Activated T-helper 2 cell treated with anti-CD3 and anti-CD28 coated beads, Interferon-gamma antibody, Interleukin-2, Interleukin-4, amounts not matched to agents 10 μg/mL and 5 μg/mL and 100 μg/mL, durations not matched to agents 14 hours and 24 hours and 36 hours (primary cell): ENCODE measurements around the gene SPATA25. TPM values are rescaled to one million over a fixed set of nuclear protein-coding genes. Genes with fewer than 3 reads are reported as not detected.

Experiments
- DNase-seq: peaks from one replicate; pipeline ENCODE4 v3.0.0; 2021; ENCODE audit warnings: low spot score
- H3K27ac Mint-ChIP-seq: one replicate; pipeline ENCODE4 v1.8.0; 2021; ENCODE audit warnings: mixed read lengths
- H3K27me3 Mint-ChIP-seq: one replicate; pipeline ENCODE4 v1.8.0; 2021; ENCODE audit warnings: low read depth, mixed read lengths
- H3K36me3 Mint-ChIP-seq: one replicate; pipeline ENCODE4 v1.8.0; 2021; ENCODE audit warnings: low read depth, mixed read lengths
- H3K4me1 Mint-ChIP-seq: one replicate; pipeline ENCODE4 v1.8.0; 2021; ENCODE audit warnings: low read depth, mixed read lengths
- H3K4me3 Mint-ChIP-seq: one replicate; pipeline ENCODE4 v1.8.0; 2021; ENCODE audit warnings: low read depth, mild to moderate bottlenecking, moderate library complexity, mixed read lengths
- H3K9me3 Mint-ChIP-seq: one replicate; pipeline ENCODE4 v1.8.0; 2021; ENCODE audit warnings: mixed read lengths
- intact Hi-C: fragments of 100-400 bp; cut with micrococcal nuclease; formaldehyde crosslinking; loops from one replicate; pipeline ENCODE4 v1.15.1; 2023
- total RNA-seq: library from RNA; stranded (reverse); gene quantifications from 2 replicates; pipeline ENCODE4 v1.2.3, GENCODE V29; 2022

Gene SPATA25
- total RNA-seq, 1 donor from 2014 or later = 1.1 TPM

DNA sequence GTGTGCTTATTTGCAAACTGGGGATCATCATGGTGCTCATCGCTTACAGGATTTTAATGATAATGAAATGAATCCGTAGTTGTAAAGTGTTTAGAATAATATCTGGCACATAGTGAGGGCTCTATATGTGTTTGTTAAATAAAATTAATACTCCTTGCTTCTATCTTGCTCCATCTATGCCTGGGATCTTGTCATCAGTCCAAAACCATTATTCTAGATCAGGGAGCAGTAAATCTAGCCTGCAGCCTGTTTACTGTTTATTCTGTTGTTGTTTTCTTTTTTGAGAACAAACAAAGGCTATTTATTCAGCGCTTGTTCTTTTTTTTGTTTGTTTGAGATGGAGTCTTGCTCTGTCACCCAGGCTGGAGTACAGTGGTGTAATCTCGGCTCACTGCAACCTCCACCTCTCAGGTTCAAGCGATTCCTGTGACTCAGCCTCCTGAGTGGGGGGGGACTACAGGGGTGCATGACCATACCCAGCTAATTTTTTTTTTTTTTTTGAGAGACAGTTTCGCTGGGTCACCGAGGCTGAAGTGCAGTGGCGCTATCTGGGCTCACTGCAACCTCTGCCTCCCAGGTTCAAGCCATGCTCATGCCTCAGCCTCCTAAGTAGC is 38.3 kb downstream of the SPATA25 start:
- Mint-ChIP-seq H3K27ac (no peak overlapping the region), H3K36me3 (peaks cover 52% of the 10 kb centered on the region), H3K27me3 (no peaks in the 10 kb centered on the region), H3K4me1 (no peaks in the 10 kb centered on the region), H3K9me3 (no peaks in the 10 kb centered on the region), H3K4me3 (no peak overlapping the region)
- DNase-seq = no peak
- intact Hi-C loops = no loop called here

DNA sequence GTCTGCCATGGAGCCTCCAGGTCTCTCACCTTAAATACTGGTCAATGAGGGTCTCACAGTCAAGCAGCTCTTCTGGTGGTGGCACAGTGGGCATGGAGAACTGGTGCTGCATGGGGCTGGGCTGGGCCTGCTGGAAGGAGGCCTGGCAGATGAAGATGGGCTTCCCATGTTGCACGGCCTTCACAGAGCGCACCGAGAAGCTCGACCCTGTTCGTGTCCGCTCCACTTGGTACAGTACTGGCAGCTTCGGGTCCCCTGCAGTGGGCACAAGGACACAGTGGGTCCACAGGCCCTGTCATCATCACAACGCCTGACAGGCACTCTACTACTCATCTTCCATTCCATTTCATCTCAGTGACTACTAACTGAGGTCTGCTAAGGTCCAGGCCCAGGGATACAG is 39.0 kb downstream of the SPATA25 start:
- no peaks in the 10 kb centered on the region for H3K27me3 Mint-ChIP-seq
- no peak for DNase-seq
- peaks cover 51% of the 10 kb centered on the region for H3K36me3 Mint-ChIP-seq
- intact Hi-C loops = no loop called here
- H3K4me1 Mint-ChIP-seq = no peaks in the 10 kb centered on the region
- no peaks in the 10 kb centered on the region for H3K9me3 Mint-ChIP-seq
- H3K4me3 Mint-ChIP-seq = no peak overlapping the region
- no peak overlapping the region for H3K27ac Mint-ChIP-seq

- peaks cover 43% of the 10 kb centered on the region for H3K36me3 Mint-ChIP-seq
- H3K4me3 Mint-ChIP-seq = no peak overlapping the region
- H3K27me3 Mint-ChIP-seq = no peaks in the 10 kb centered on the region
- no peaks in the 10 kb centered on the region for H3K9me3 Mint-ChIP-seq
- no peak overlapping the region for H3K27ac Mint-ChIP-seq
- no peaks in the 10 kb centered on the region for H3K4me1 Mint-ChIP-seq
- DNase-seq = no peak
- intact Hi-C loops = no loop called here
These were observed 42.0 kb downstream of the SPATA25 start for GRCh38 chr20:45845452-45845851.

DNA sequence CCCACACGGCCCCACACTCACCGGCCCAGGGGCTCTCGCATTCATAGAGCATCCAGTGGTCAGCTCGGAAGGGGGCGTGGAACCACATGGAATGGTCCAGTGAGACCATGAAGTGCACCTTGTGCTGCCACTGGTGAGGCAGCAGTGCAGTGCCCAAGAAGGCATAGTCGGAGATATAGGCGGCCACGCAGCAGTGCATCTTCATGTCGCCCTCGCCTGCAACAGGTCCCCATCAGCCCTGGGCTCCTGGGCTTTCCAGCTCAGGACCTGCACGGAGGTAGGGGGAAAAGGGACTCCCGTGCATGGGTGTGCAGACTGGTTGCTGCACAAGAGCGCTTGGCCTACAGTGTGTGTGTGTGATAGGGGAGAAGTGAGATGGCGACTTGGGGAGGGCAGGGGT is 43.9 kb downstream of the SPATA25 start:
- Mint-ChIP-seq H3K4me1 (no peaks in the 10 kb centered on the region), H3K36me3 (peaks cover 33% of the 10 kb centered on the region), H3K27ac (no peak overlapping the region), H3K27me3 (no peaks in the 10 kb centered on the region), H3K9me3 (no peaks in the 10 kb centered on the region), H3K4me3 (no peak overlapping the region)
- intact Hi-C loops = no loop called here
- no peak for DNase-seq

GRCh38 chr20:45842169-45842812 is 45.1 kb downstream of the SPATA25 start:
- no peak overlapping the region for H3K27ac Mint-ChIP-seq
- intact Hi-C loops = no loop called here
- no peaks in the 10 kb centered on the region for H3K27me3 Mint-ChIP-seq

DNA sequence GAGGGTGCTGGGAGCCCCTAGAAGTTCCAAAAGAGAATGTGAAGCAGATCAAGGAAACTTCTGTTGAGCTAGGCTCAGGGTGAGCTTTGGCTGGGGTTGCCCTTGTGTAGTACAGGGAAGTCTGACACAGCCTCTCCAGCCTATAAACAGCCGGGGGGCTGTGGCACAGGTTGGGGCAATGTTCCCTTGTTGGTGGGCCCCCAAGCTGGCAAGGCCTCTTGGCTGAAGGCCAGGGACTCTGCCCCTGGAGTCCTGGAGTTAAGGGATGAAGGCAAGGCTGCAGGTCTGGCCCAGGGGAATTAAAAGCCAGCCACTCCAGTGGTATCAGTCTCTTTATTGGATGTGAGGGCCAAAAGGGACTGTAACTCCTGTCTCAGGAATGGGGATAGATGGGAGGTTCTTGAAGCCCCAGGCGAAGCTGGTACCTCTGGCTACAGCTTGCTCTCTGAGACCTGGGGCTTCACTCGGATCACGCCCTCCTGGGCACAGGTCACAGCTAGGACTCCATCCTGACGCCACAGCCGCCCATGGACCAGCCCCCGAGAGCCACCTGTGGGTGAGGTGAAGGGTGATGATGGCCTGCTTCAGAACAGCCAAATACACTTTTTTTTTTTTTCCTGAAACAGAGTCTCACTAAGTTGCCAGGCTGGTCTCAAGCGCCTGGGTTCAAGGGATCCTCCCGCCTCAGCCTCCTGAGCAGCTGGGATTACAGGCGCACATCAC is 45.9 kb downstream of the SPATA25 start:
- no peak overlapping the region for H3K27ac Mint-ChIP-seq
- H3K27me3 Mint-ChIP-seq = no peaks in the 10 kb centered on the region
- H3K36me3 Mint-ChIP-seq = peaks cover 25% of the 10 kb centered on the region
- intact Hi-C loops = no loop called here
- no peak overlapping the region for H3K4me3 Mint-ChIP-seq
- no peak for DNase-seq
- no peaks in the 10 kb centered on the region for H3K4me1 Mint-ChIP-seq
- H3K9me3 Mint-ChIP-seq = no peaks in the 10 kb centered on the region

More at GRCh38 chr20:45842169-45842812, 45.1 kb downstream of the SPATA25 start:
- DNase-seq = no peak
- Mint-ChIP-seq H3K4me1 (no peaks in the 10 kb centered on the region), H3K4me3 (no peak overlapping the region), H3K36me3 (peaks cover 26% of the 10 kb centered on the region), H3K9me3 (no peaks in the 10 kb centered on the region)

DNA sequence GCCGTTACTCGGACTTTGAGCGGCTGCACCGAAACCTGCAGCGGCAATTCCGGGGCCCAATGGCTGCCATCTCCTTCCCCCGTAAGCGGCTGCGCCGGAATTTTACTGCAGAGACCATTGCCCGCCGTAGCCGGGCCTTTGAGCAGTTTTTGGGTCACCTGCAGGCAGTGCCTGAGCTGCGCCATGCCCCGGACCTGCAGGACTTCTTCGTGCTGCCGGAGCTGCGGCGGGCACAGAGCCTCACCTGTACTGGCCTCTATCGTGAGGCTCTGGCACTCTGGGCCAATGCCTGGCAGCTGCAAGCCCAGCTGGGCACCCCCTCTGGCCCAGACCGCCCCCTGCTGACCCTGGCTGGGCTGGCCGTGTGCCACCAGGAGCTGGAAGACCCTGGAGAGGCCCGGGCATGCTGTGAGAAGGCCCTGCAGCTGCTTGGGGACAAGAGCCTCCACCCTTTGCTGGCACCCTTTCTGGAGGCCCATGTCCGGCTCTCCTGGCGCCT is 46.7 kb downstream of the SPATA25 start:
- no peak for DNase-seq
- Mint-ChIP-seq H3K4me1 (no peaks in the 10 kb centered on the region), H3K9me3 (no peaks in the 10 kb centered on the region), H3K27ac (no peak overlapping the region), H3K27me3 (no peaks in the 10 kb centered on the region), H3K36me3 (peaks cover 20% of the 10 kb centered on the region), H3K4me3 (no peak overlapping the region)
- intact Hi-C loops = no loop called here

DNA sequence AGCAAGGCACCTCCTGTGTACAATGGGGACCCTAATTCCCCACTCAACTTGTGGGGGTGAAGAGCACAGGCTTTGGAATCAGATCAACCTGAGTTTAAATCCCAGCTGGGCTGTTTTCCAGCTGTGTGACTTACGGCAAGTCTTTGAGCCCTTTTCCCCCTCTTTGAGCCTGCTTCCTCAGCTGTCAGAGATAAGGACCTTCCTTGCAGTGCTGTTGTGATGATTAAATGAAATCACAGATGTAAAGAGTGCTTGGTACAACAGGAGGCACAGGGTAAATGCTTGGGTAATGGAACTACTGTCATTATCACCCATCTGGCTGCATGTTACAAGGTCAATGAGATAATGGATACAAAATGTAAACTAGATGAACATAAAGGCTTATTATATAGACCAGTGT is 50.6 kb downstream of the SPATA25 start:
- Mint-ChIP-seq H3K4me3 (no peak overlapping the region), H3K27ac (no peak overlapping the region), H3K4me1 (peaks cover 15% of the 10 kb centered on the region), H3K9me3 (no peaks in the 10 kb centered on the region), H3K27me3 (peaks cover 4% of the 10 kb centered on the region), H3K36me3 (no peaks in the 10 kb centered on the region)
- intact Hi-C loops = no loop called here
- DNase-seq = no peak

Other genes with a start within 250 kb of the SPATA25 start
- gene WFDC11, start 217.4 kb downstream of the SPATA25 start, total RNA-seq = not detected in 2 replicates
- not detected in 2 replicates for gene WFDC13, start 185.6 kb downstream of the SPATA25 start, total RNA-seq
- not detected in 2 replicates for gene WFDC10B, start 182.6 kb downstream of the SPATA25 start, total RNA-seq
- not detected in 2 replicates for gene SPINT4, start 165.3 kb downstream of the SPATA25 start, total RNA-seq
- gene WFDC3, start 95.7 kb downstream of the SPATA25 start, total RNA-seq = 0.39 TPM in 1 of 2 replicates, not detected in the other
- gene DNTTIP1, start 95.7 kb downstream of the SPATA25 start, total RNA-seq = 30.7 and 35.2 TPM in 2 replicates
- 142 and 145 TPM in 2 replicates for gene UBE2C, start 75.0 kb downstream of the SPATA25 start, total RNA-seq
- 0.28 TPM in 1 of 2 replicates, not detected in the other for gene TNNC2, start 60.3 kb downstream of the SPATA25 start, total RNA-seq
- gene SNX21, start 53.8 kb downstream of the SPATA25 start, total RNA-seq = 1.5 and 2.0 TPM in 2 replicates
- 28.0 and 29.1 TPM in 2 replicates for gene ACOT8, start 30.2 kb downstream of the SPATA25 start, total RNA-seq
- gene ZSWIM3, start 30.0 kb downstream of the SPATA25 start, total RNA-seq = 6.2 and 6.3 TPM in 2 replicates
- gene ZSWIM1, start 6.4 kb downstream of the SPATA25 start, total RNA-seq = 9.3 and 10.3 TPM in 2 replicates
- gene NEURL2, start 3.6 kb upstream of the SPATA25 start, total RNA-seq = 2.0 and 3.3 TPM in 2 replicates
- gene CTSA, start 3.7 kb upstream of the SPATA25 start, total RNA-seq = 49.0 and 51.9 TPM in 2 replicates
- 5.5 TPM in 2 replicates for gene PLTP, start 24.5 kb upstream of the SPATA25 start, total RNA-seq
- 27.5 and 28.6 TPM in 2 replicates for gene PCIF1, start 47.1 kb upstream of the SPATA25 start, total RNA-seq
- gene ZNF335, start 84.6 kb upstream of the SPATA25 start, total RNA-seq = 35.7 and 36.1 TPM in 2 replicates
- gene MMP9, start 121.3 kb upstream of the SPATA25 start, total RNA-seq = 0.16 TPM in 1 of 2 replicates, not detected in the other
- gene SLC12A5, start 141.6 kb upstream of the SPATA25 start, total RNA-seq = 0.73 TPM in 1 of 2 replicates, not detected in the other
- gene NCOA5, start 202.3 kb upstream of the SPATA25 start, total RNA-seq = 27.5 and 28.7 TPM in 2 replicates
- gene CD40, start 230.7 kb upstream of the SPATA25 start, total RNA-seq = 0.25 and 0.91 TPM in 2 replicates